OCI-LY7 (cell line): ENCODE results near the gene PTP4A2. TPM values are rescaled to one million over a fixed set of nuclear protein-coding genes. Genes with fewer than 3 reads are reported as not detected.
"Not testable (repeated sequence)": the region's sequence is repeated elsewhere in the genome, so short reads cannot be mapped to it uniquely, and the experiment has no call there.

Source experiments
- BruUV-seq: library from RNA; stranded (reverse); fragments of 400-500 nt; replicated peaks from 2 replicates; lab custom pipeline; 2021; lab: Mats Ljungman, UMichigan
- CTCF ChIA-PET: fragments of 300-600 bp; sonication (Branson Sonifier 250); formaldehyde crosslinking; loops from one replicate; lab custom pipeline; 2022; ENCODE audit warnings: antibody characterized with exemption; ENCODE audit not compliant: unreplicated experiment; lab: Charles Lee
- POLR2A ChIA-PET: fragments of 300-600 bp; sonication (Branson Sonifier 250); formaldehyde crosslinking; loops from one replicate; lab custom pipeline; 2022; ENCODE audit warnings: antibody characterized with exemption; lab: Charles Lee
- DNase-seq: peaks from one replicate; pipeline ENCODE4 v3.0.0-alpha.2; 2015; ENCODE audit warnings: low spot score
- H2AFZ ChIP-seq: fragments of 200-600 bp; sonication (generic), shearing (Covaris generic); 2 replicates; pipeline ENCODE4 v1.6.1; 2014; ENCODE audit warnings: mild to moderate bottlenecking, antibody characterized with exemption, low read length, moderate library complexity
- H3K27ac ChIP-seq: fragments of 200-600 bp; sonication (generic); 2 replicates; pipeline ENCODE4 v1.5.1; 2014; ENCODE audit warnings: mixed run types, low read depth, mild to moderate bottlenecking, moderate library complexity, low read length, inconsistent platforms; ENCODE audit not compliant: poor library complexity, severe bottlenecking
- H3K36me3 ChIP-seq: fragments of 200-600 bp; sonication (generic); 2 replicates; pipeline ENCODE4 v1.6.1; 2014; ENCODE audit warnings: mild to moderate bottlenecking, antibody characterized with exemption, low read length, moderate library complexity, mixed read lengths; ENCODE audit not compliant: insufficient read depth
- H3K4me1 ChIP-seq: fragments of 200-600 bp; sonication (generic); 2 replicates; pipeline ENCODE4 v1.5.1; 2014; ENCODE audit warnings: mild to moderate bottlenecking, low read length; ENCODE audit not compliant: insufficient read depth, poor library complexity, severe bottlenecking
- H3K4me2 ChIP-seq: fragments of 200-600 bp; sonication (generic); 2 replicates; pipeline ENCODE4 v1.6.1; 2014; ENCODE audit warnings: mild to moderate bottlenecking, low read length
- H3K4me3 ChIP-seq: fragments of 200-600 bp; sonication (generic); 2 replicates; pipeline ENCODE4 v1.5.1; 2014; ENCODE audit warnings: mild to moderate bottlenecking, low read depth, low read length; ENCODE audit not compliant: poor library complexity, severe bottlenecking
- H3K79me2 ChIP-seq: fragments of 200-600 bp; sonication (generic); 2 replicates; pipeline ENCODE4 v1.6.1; 2016; ENCODE audit warnings: low read depth, mild to moderate bottlenecking, low read length, moderate library complexity, mixed read lengths; ENCODE audit not compliant: insufficient read depth
- H3K9me2 ChIP-seq: fragments of 200-600 bp; sonication (generic); 2 replicates; pipeline ENCODE4 v1.6.1; 2016; ENCODE audit warnings: mild to moderate bottlenecking, low read length, mixed read lengths; ENCODE audit not compliant: insufficient read depth
- H3K9me3 ChIP-seq: fragments of 200-600 bp; sonication (generic); 2 replicates; pipeline ENCODE4 v1.6.1; 2014; ENCODE audit warnings: mild to moderate bottlenecking, mixed run types, low read length, mixed read lengths
- H4K20me1 ChIP-seq: fragments of 200-600 bp; sonication (generic); 2 replicates; pipeline ENCODE4 v1.6.1; 2014; ENCODE audit warnings: mild to moderate bottlenecking, antibody characterized with exemption, low read length, moderate library complexity, mixed read lengths; ENCODE audit not compliant: insufficient read depth
- CTCF ChIP-seq: fragments of 200-600 bp; sonication (generic); conservative IDR thresholded peaks from 2 replicates; pipeline ENCODE4 v1.5.1; 2014; ENCODE audit warnings: mild to moderate bottlenecking, antibody characterized with exemption, low read length, moderate library complexity, mixed read lengths
- EZH2phosphoT487 ChIP-seq: fragments of 200-600 bp; sonication (generic); IDR thresholded peaks from 2 replicates; pipeline ENCODE4 v1.6.1; 2018; ENCODE audit warnings: low read depth, borderline replicate concordance, mild to moderate bottlenecking, mixed run types, antibody characterized with exemption, low read length, moderate library complexity, mixed read lengths
- intact Hi-C: fragments of 100-400 bp; cut with micrococcal nuclease; formaldehyde crosslinking; loops from one replicate; pipeline ENCODE4 v1.10.0; 2022; ENCODE audit not compliant: unreplicated experiment
- total RNA-seq, 2 experiments: library from RNA; depleted of rRNA in 1 of 2; stranded (reverse); fragments of >200 nt in 1 of 2; shearing (Covaris generic) in 1 of 2; gene quantifications; 2 replicates each; pipeline ENCODE4 v1.2.3, GENCODE V29; 2014 to 2022

PTP4A2 gene
- total RNA-seq, 2 experiments from 2014 or later: 196 to 208 TPM

DNA sequence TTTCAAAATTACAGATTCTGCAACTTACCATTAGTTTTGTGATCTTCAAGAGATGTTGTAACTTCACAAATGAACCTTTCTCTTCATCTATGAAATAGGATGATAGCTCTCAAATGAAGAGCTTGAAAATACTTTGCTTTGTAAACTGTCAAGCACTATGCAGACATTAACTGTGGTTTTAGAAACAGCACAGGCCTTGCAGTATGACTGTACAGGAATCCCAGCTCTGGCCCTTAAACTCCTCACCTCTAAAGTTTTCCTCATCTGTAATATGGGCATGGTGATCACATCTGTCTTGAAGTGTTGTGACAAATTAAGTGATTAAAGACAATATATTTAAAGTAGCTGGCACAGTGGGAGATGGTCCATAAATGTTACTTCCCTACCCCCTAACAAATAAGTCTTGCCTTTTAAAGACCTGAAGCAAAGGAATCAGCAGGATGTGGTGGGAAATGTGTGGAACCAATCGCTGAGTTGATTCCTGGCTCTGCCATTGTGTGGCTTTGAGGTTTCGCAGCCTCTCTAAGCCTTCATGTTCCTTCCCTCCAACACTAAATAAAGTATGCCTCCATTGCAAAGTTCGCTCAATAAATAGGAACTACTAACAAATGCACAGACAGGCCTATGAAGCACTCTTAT lies 5.5 kb upstream of the PTP4A2 start:
- Histone ChIP-seq H3K4me3 (peak overlapping the region; percentile 65), H3K9me3 (no peaks in the 10 kb centered on the region), H3K4me1 (peaks cover 63% of the 10 kb centered on the region), H2AFZ (peak overlapping the region; percentile 80), H3K4me2 (peak overlapping the region; percentile 81), H3K27ac (peak overlapping the region; percentile 68), H3K36me3 (no peaks in the 10 kb centered on the region), H3K9me2 (no peaks in the 10 kb centered on the region), H3K79me2 (no peaks in the 10 kb centered on the region), H4K20me1 (no peaks in the 10 kb centered on the region)
- no peak for TF ChIP-seq CTCF
- no peak for TF ChIP-seq EZH2phosphoT487
- DNase-seq: no peak
- CTCF ChIA-PET: interaction anchor here (0.5 to 1.9 kb wide), 3 partner anchors 20 to 70 kb away, joined by 3 to 6 read pairs (median 5); partner anchors contain the start of gene KHDRBS1
- intact Hi-C loops: no loop called here
- POLR2A ChIA-PET: interaction anchor here (0.7 to 3.2 kb wide), 12 partner anchors 9 to 203 kb away, joined by 3 to 20 read pairs (median 4); partner anchors contain the start of gene TMEM39B
- no TSS peak for BruUV-seq

- Histone ChIP-seq H3K4me3 (peak overlapping the region; percentile 18), H3K4me2 (peak overlapping the region; percentile 81), H2AFZ (peak overlapping the region; percentile 80; the same call in 1 of the 2 replicates), H3K4me1 (peaks cover 66% of the 10 kb centered on the region), H3K27ac (peak overlapping the region; percentile 68)
- H3K9me2 ChIP-seq, H3K79me2 ChIP-seq, H4K20me1 ChIP-seq, H3K36me3 ChIP-seq, DNase-seq, BruUV-seq, intact Hi-C loops, H3K9me3 ChIP-seq: not testable (repeated sequence)
- ChIA-PET CTCF (interaction anchor here (1.2 kb wide), 1 partner anchor 9 kb away, joined by 3 read pairs; no protein-coding TSS in a partner anchor), POLR2A (interaction anchor here (0.7 to 2.1 kb wide), 7 partner anchors 10 to 294 kb away, joined by 3 to 12 read pairs (median 4); no protein-coding TSS in a partner anchor)
Observed at GRCh38 chr1:31942061-31942460, 3.9 kb upstream of the PTP4A2 start.

GRCh38 chr1:31939484-31940329 lies 1.5 kb upstream of the PTP4A2 start:
- H3K4me1 ChIP-seq: peaks cover 78% of the 10 kb centered on the region
- DNase-seq: peak; percentile 91
- peak overlapping the region; percentile 61 for H3K4me2 ChIP-seq
- H3K4me3 ChIP-seq: peak overlapping the region; percentile 39
- H2AFZ ChIP-seq: peak overlapping the region; percentile 78
- peak overlapping the region; percentile 75 for H3K27ac ChIP-seq
- TF ChIP-seq CTCF (peak; percentile 78), EZH2phosphoT487 (no peak)
- H3K9me2 ChIP-seq: no peaks in the 10 kb centered on the region
- ChIA-PET CTCF (interaction anchor here (0.6 to 3.1 kb wide), 5 partner anchors 10 to 80 kb away, joined by 3 to 12 read pairs (median 3); no protein-coding TSS in a partner anchor), POLR2A (interaction anchor here (0.6 to 2.3 kb wide), 12 partner anchors 13 to 331 kb away, joined by 3 to 15 read pairs (median 4); no protein-coding TSS in a partner anchor)
- BruUV-seq: no TSS peak
- peaks cover 23% of the 10 kb centered on the region for H4K20me1 ChIP-seq
- H3K79me2 ChIP-seq: peaks cover 31% of the 10 kb centered on the region
- intact Hi-C loops: loop anchor here (1.0 to 2.0 kb wide), 4 partner anchors 17 to 75 kb away; no protein-coding TSS in a partner anchor
- no peaks in the 10 kb centered on the region for H3K9me3 ChIP-seq
- H3K36me3 ChIP-seq: peaks cover 21% of the 10 kb centered on the region; the same call in 1 of the 2 replicates
